Mesodermal cell (in vitro differentiated cells): ENCODE data around the gene ANKFY1.

ENCODE experiments used
- H3K27ac ChIP-seq: 2 replicates; pipeline ENCODE4 v1.7.0; 2013; ENCODE audit warnings: mild to moderate bottlenecking, low read depth, low read length, moderate library complexity; ENCODE audit not compliant: severe bottlenecking
- H3K36me3 ChIP-seq: 2 replicates; pipeline ENCODE4 v1.7.1; 2013; ENCODE audit warnings: mild to moderate bottlenecking, low read length, moderate library complexity; ENCODE audit not compliant: control insufficient read depth, insufficient read depth
- H3K4me1 ChIP-seq: one replicate; pipeline ENCODE4 v1.7.1; 2013; ENCODE audit warnings: mild to moderate bottlenecking, low read length; ENCODE audit not compliant: insufficient read depth, control insufficient read depth, poor library complexity, severe bottlenecking
- H3K4me3 ChIP-seq: 2 replicates; pipeline ENCODE4 v1.7.0; 2013; ENCODE audit warnings: low read length, control low read depth, mild to moderate bottlenecking; ENCODE audit not compliant: insufficient read depth, poor library complexity, severe bottlenecking; ENCODE audit errors: extremely low read depth
- H3K9me3 ChIP-seq: 2 replicates; pipeline ENCODE4 v1.7.1; 2013; ENCODE audit warnings: mild to moderate bottlenecking, low read length, moderate library complexity; ENCODE audit not compliant: control insufficient read depth
- WGBS, 2 experiments: methylation state at CpG; one replicate each; pipeline ENCODE4 v1.1.5; 2013; ENCODE audit warnings: missing lambda C conversion rate in 2 of 2; ENCODE audit not compliant: insufficient coverage in 2 of 2; 5-methylcytosine and 5-hydroxymethylcytosine counted together

Gene ANKFY1

GRCh38 chr17:4157618-4158333, 106.0 kb downstream of the ANKFY1 start:
- no peaks in the 10 kb centered on the region for H3K9me3 ChIP-seq
- peaks cover 20% of the 10 kb centered on the region for H3K4me1 ChIP-seq
- 95% methylated on average over 11 to 12 of the region's 12 CpGs for WGBS, 2 experiments
- peaks cover 8% of the 10 kb centered on the region for H3K36me3 ChIP-seq
- no peak overlapping the region for H3K27ac ChIP-seq
- H3K4me3 ChIP-seq = no peak overlapping the region

GRCh38 chr17:4156750-4157381, 106.9 kb downstream of the ANKFY1 start:
- Histone ChIP-seq H3K9me3 (no peaks in the 10 kb centered on the region), H3K36me3 (peaks cover 8% of the 10 kb centered on the region), H3K4me1 (peaks cover 11% of the 10 kb centered on the region), H3K27ac (no peak overlapping the region), H3K4me3 (no peak overlapping the region)
- 90 to 93% methylated on average over 14 to 15 of the region's 16 CpGs for WGBS, 2 experiments

GRCh38 chr17:4155980-4156620, 107.7 kb downstream of the ANKFY1 start:
- H3K27ac ChIP-seq = no peak overlapping the region
- H3K4me3 ChIP-seq = no peak overlapping the region
- H3K4me1 ChIP-seq = peaks cover 4% of the 10 kb centered on the region
- H3K36me3 ChIP-seq = peaks cover 8% of the 10 kb centered on the region
- no peaks in the 10 kb centered on the region for H3K9me3 ChIP-seq
- WGBS, 2 experiments = 86 to 92% methylated on average over 10 of the region's 10 CpGs

GRCh38 chr17:4154201-4154600, 109.6 kb downstream of the ANKFY1 start:
- WGBS, 2 experiments = 58 to 78% methylated on average over 2 of the region's 3 CpGs
- Histone ChIP-seq H3K4me3 (no peak overlapping the region), H3K9me3 (no peaks in the 10 kb centered on the region), H3K27ac (no peak overlapping the region), H3K4me1 (no peaks in the 10 kb centered on the region), H3K36me3 (peaks cover 8% of the 10 kb centered on the region)

- no peaks in the 10 kb centered on the region for H3K9me3 ChIP-seq
- no peaks in the 10 kb centered on the region for H3K4me1 ChIP-seq
- H3K27ac ChIP-seq = no peak overlapping the region
- H3K36me3 ChIP-seq = peaks cover 8% of the 10 kb centered on the region
- no peak overlapping the region for H3K4me3 ChIP-seq
- WGBS, 2 experiments = 100% methylated on average over 2 of the region's 3 CpGs; no CpG with 5 or more reads in 1 of the 2 experiments
These were observed 111.3 kb downstream of the ANKFY1 start for GRCh38 chr17:4152471-4152870.

GRCh38 chr17:4150096-4150495, 113.7 kb downstream of the ANKFY1 start:
- H3K36me3 ChIP-seq = peaks cover under 1% of the 10 kb centered on the region
- no peak overlapping the region for H3K4me3 ChIP-seq
- no peak overlapping the region for H3K27ac ChIP-seq
- no peaks in the 10 kb centered on the region for H3K4me1 ChIP-seq
- 85 to 92% methylated on average over 4 to 6 of the region's 6 CpGs for WGBS, 2 experiments
- no peaks in the 10 kb centered on the region for H3K9me3 ChIP-seq

- H3K9me3 ChIP-seq = no peaks in the 10 kb centered on the region
- H3K27ac ChIP-seq = no peak overlapping the region
- H3K4me1 ChIP-seq = peaks cover 5% of the 10 kb centered on the region
- WGBS, 2 experiments = 88 to 96% methylated on average over 10 to 11 of the region's 11 CpGs
- no peak overlapping the region for H3K4me3 ChIP-seq
- H3K36me3 ChIP-seq = no peaks in the 10 kb centered on the region
These were observed 115.0 kb downstream of the ANKFY1 start for GRCh38 chr17:4148611-4149308.

GRCh38 chr17:4147751-4148310, 115.9 kb downstream of the ANKFY1 start:
- peaks cover 5% of the 10 kb centered on the region for H3K4me1 ChIP-seq
- no peaks in the 10 kb centered on the region for H3K9me3 ChIP-seq
- no peaks in the 10 kb centered on the region for H3K36me3 ChIP-seq
- H3K27ac ChIP-seq = no peak overlapping the region
- H3K4me3 ChIP-seq = no peak overlapping the region
- WGBS, 2 experiments = 53 to 78% methylated on average over 3 to 8 of the region's 8 CpGs

GRCh38 chr17:4146641-4147040, 117.1 kb downstream of the ANKFY1 start:
- H3K4me1 ChIP-seq = peaks cover 5% of the 10 kb centered on the region
- H3K4me3 ChIP-seq = no peak overlapping the region
- no CpG with 5 or more reads among the region's 5 CpGs for WGBS, 2 experiments
- no peaks in the 10 kb centered on the region for H3K36me3 ChIP-seq
- no peaks in the 10 kb centered on the region for H3K9me3 ChIP-seq
- H3K27ac ChIP-seq = no peak overlapping the region

- no peak overlapping the region for H3K27ac ChIP-seq
These were observed 119.4 kb downstream of the ANKFY1 start for GRCh38 chr17:4144422-4144747.

More at GRCh38 chr17:4144422-4144747, 119.4 kb downstream of the ANKFY1 start:
- H3K4me3 ChIP-seq = peak overlapping the region; percentile 99
- no peaks in the 10 kb centered on the region for H3K9me3 ChIP-seq
- H3K36me3 ChIP-seq = no peaks in the 10 kb centered on the region
- WGBS, 2 experiments = 92 to 96% methylated on average over 2 to 3 of the region's 3 CpGs
- H3K4me1 ChIP-seq = peaks cover 5% of the 10 kb centered on the region
